OCI-LY1 (cell line): ENCODE data around the gene BCKDK.
A peak's percentile ranks its signal among the peaks of the same experiment; 100 is the strongest.

ENCODE experiments used
- H2AFZ ChIP-seq: fragments of 200-600 bp; sonication (generic), shearing (Covaris generic); 2 replicates; pipeline ENCODE4 v1.6.0; 2014; ENCODE audit warnings: antibody characterized with exemption, mild to moderate bottlenecking, low read length
- H3F3A ChIP-seq: fragments of 200-600 bp; sonication (generic), shearing (Covaris generic); 2 replicates; pipeline ENCODE4 v1.6.0; 2014; ENCODE audit warnings: mild to moderate bottlenecking, antibody characterized with exemption, low read length, moderate library complexity; ENCODE audit not compliant: insufficient read depth
- H3K27ac ChIP-seq: fragments of 200-600 bp; sonication (generic); 2 replicates; pipeline ENCODE4 v1.5.1; 2014; ENCODE audit warnings: low read length, mixed run types, mild to moderate bottlenecking, low read depth; ENCODE audit not compliant: poor library complexity, severe bottlenecking
- H3K27me3 ChIP-seq: fragments of 200-600 bp; sonication (generic); 2 replicates; pipeline ENCODE4 v1.6.0; 2014; ENCODE audit warnings: antibody characterized with exemption, mild to moderate bottlenecking, low read length, moderate library complexity; ENCODE audit not compliant: insufficient read depth
- H3K36me3 ChIP-seq: fragments of 200-600 bp; sonication (generic); 2 replicates; pipeline ENCODE4 v1.6.1; 2014; ENCODE audit warnings: mild to moderate bottlenecking, antibody characterized with exemption, low read length, moderate library complexity, mixed read lengths; ENCODE audit not compliant: insufficient read depth
- H3K4me1 ChIP-seq: fragments of 200-600 bp; sonication (generic); 2 replicates; pipeline ENCODE4 v1.5.1; 2014; ENCODE audit warnings: mild to moderate bottlenecking, low read length, moderate library complexity; ENCODE audit not compliant: insufficient read depth, severe bottlenecking
- H3K4me2 ChIP-seq: fragments of 200-600 bp; sonication (generic), shearing (Covaris generic); 2 replicates; pipeline ENCODE4 v1.6.1; 2014; ENCODE audit warnings: low read length
- H3K4me3 ChIP-seq: fragments of 200-600 bp; sonication (generic); 2 replicates; pipeline ENCODE4 v1.5.1; 2014; ENCODE audit warnings: low read length, low read depth, mild to moderate bottlenecking, mixed read lengths; ENCODE audit not compliant: poor library complexity, severe bottlenecking
- H3K79me2 ChIP-seq: fragments of 200-600 bp; shearing (Covaris generic); 2 replicates; pipeline ENCODE4 v1.6.1; 2016; ENCODE audit warnings: mixed run types, low read length, mixed read lengths; ENCODE audit not compliant: insufficient read depth
- H3K9ac ChIP-seq: fragments of 200-600 bp; sonication (generic), shearing (Covaris generic); 2 replicates; pipeline ENCODE4 v1.6.1; 2014; ENCODE audit warnings: mild to moderate bottlenecking, low read length, mixed read lengths
- H3K9me2 ChIP-seq: fragments of 200-600 bp; sonication (generic), shearing (Covaris generic); 2 replicates; pipeline ENCODE4 v1.6.1; 2014; ENCODE audit warnings: low read depth, mild to moderate bottlenecking, low read length, mixed read lengths
- H3K9me3 ChIP-seq: fragments of 200-600 bp; shearing (Covaris generic); 2 replicates; pipeline ENCODE4 v1.6.1; 2014; ENCODE audit warnings: low read length, mixed read lengths
- H4K20me1 ChIP-seq: fragments of 200-600 bp; sonication (generic), shearing (Covaris generic); 2 replicates; pipeline ENCODE4 v1.6.0; 2016; ENCODE audit warnings: mild to moderate bottlenecking, low read length; ENCODE audit not compliant: insufficient read depth
- EZH2 ChIP-seq: fragments of 200-600 bp; sonication (generic), shearing (Covaris generic); IDR thresholded peaks from 2 replicates; pipeline ENCODE4 v1.8.0; 2017; ENCODE audit warnings: borderline replicate concordance, mixed run types, mild to moderate bottlenecking, antibody characterized with exemption, low read length, moderate library complexity, mixed read lengths
- TF ChIP-seq, protein P1 (sequence below): fragments of 200-600 bp; sonication (generic), shearing (Covaris generic); IDR thresholded peaks from 2 replicates; pipeline ENCODE4 v1.5.1; 2017; ENCODE audit warnings: mild to moderate bottlenecking, antibody characterized with exemption, low read length, moderate library complexity, mixed read lengths

BCKDK gene

DNA sequence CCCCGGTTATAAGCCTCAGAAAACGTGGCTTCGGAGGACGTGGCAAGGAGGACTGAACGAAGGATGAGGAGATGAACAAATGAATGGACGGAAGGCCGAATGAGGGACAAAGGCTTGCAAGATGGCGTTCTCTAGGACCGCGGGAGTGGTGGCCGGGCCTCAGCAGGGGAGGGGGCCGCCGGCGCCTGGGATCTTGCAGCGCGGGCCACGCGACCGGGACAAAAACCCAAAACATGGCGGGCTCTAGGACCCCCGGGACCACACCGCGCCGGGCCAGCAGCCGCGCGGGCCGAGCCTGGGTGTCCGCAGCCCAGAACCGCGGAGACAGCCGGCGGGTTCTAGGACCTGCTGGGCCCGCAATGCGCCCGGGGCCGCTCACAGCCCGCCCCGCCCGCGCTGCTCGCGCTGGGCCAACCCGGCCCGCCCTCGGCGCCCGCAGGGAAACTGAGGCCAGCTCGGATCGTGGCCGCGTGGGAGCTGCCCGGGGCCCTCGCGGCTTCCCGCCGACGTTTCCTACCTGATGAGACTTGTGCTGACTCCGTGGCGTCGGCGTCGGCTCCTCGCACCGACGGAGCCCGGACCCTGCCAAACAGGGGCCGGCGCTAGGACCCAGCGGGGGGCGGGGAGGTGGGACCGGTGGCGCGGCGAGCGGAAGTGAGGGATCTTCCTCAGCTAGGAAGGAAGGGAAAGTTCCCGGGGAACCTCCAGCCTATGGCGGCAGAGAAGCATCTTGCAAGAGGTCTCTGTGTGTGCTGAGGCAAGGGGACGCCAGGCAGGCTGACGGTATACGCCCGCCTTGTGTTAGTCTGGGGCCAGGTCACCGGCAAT, 34.8 kb upstream of the BCKDK start:
- Histone ChIP-seq H3K9me3 (no peaks in the 10 kb centered on the region), H3K4me2 (peak overlapping the region; percentile 83), H3K36me3 (peaks cover 24% of the 10 kb centered on the region), H3K4me3 (peak overlapping the region; percentile 87), H3K9me2 (no peaks in the 10 kb centered on the region), H3F3A (no peaks in the 10 kb centered on the region), H3K79me2 (peaks cover 32% of the 10 kb centered on the region), H3K27ac (peak overlapping the region; percentile 60), H3K9ac (peak overlapping the region; percentile 92), H2AFZ (no peak overlapping the region; the same call in 1 of the 2 replicates), H4K20me1 (no peaks in the 10 kb centered on the region), H3K4me1 (peaks cover 22% of the 10 kb centered on the region), H3K27me3 (no peaks in the 10 kb centered on the region)
- no peak for TF ChIP-seq EZH2
- TF ChIP-seq, protein P1, sequence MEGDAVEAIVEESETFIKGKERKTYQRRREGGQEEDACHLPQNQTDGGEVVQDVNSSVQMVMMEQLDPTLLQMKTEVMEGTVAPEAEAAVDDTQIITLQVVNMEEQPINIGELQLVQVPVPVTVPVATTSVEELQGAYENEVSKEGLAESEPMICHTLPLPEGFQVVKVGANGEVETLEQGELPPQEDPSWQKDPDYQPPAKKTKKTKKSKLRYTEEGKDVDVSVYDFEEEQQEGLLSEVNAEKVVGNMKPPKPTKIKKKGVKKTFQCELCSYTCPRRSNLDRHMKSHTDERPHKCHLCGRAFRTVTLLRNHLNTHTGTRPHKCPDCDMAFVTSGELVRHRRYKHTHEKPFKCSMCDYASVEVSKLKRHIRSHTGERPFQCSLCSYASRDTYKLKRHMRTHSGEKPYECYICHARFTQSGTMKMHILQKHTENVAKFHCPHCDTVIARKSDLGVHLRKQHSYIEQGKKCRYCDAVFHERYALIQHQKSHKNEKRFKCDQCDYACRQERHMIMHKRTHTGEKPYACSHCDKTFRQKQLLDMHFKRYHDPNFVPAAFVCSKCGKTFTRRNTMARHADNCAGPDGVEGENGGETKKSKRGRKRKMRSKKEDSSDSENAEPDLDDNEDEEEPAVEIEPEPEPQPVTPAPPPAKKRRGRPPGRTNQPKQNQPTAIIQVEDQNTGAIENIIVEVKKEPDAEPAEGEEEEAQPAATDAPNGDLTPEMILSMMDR, result no peak

DNA sequence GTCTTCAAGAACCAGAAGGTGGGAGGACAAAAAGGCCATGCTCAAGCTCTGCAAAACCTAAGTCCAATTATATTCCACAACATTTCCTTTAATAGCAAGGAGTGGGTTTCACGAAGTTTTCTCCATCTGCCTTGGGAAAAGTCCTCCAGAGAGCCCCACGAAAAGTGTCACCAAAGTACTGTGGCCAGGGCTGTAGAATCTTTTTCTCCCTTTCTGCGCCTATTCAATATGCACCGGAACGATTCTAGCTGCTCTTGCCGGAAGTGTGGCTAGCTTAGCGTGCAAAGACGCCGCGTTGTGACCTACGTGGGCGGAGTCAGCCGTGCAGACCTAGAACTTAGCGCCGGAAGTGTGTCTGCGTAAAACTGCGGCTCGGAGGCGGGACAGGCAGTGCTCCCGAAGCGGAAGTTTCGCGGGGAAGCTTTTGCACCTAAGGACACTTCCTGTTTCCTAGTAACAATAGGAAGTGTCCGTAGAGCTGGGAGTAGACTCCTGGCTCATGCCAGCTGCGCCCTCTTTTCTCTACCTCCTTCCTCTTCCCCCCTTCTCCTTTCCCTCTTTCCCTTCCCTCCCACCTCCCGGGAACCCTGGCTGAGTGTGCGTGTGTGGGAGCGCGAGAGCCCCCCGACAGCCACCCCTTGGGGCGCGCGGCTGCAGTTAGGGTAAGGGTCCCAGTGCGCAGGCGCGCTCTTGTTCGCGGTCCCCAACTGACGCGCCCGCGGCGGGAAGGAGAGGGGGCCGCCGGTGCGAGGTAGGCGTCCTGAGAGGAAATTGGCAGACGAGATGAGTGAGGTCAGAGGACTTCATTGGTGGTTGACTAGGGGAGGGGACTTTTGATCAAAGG, 34.0 kb upstream of the BCKDK start, which contains the start of the genes ZNF646 and ZNF668:
TSS of gene ZNF646 (plus strand) at position 453 of the 844 bp plus-strand sequence. CDS start 1,903 bp downstream, outside the sequence.
TSS of gene ZNF668 (minus strand) at position 271 of the 844 bp plus-strand sequence. CDS start 9,781 bp downstream, outside the sequence.
- no peaks in the 10 kb centered on the region for H3K27me3 ChIP-seq
- no peaks in the 10 kb centered on the region for H3F3A ChIP-seq
- no peak for TF ChIP-seq EZH2
- TF ChIP-seq, protein P1, result no peak
- peaks cover 22% of the 10 kb centered on the region for H3K4me1 ChIP-seq
- H3K4me3 ChIP-seq, result peak within 1 kb of the TSS; percentile 87
- no peak within 1 kb of the TSS; the same call in 1 of the 2 replicates for H2AFZ ChIP-seq
- peak within 1 kb of the TSS; percentile 92 for H3K9ac ChIP-seq
- no peaks in the 10 kb centered on the region for H3K9me2 ChIP-seq
- peaks cover 33% of the 10 kb centered on the region for H3K36me3 ChIP-seq
- H3K27ac ChIP-seq, result peak within 1 kb of the TSS; percentile 61
- no peaks in the 10 kb centered on the region for H3K9me3 ChIP-seq
- H4K20me1 ChIP-seq, result no peaks in the 10 kb centered on the region
- H3K79me2 ChIP-seq, result peaks cover 26% of the 10 kb centered on the region
- peak within 1 kb of the TSS; percentile 91 for H3K4me2 ChIP-seq

DNA sequence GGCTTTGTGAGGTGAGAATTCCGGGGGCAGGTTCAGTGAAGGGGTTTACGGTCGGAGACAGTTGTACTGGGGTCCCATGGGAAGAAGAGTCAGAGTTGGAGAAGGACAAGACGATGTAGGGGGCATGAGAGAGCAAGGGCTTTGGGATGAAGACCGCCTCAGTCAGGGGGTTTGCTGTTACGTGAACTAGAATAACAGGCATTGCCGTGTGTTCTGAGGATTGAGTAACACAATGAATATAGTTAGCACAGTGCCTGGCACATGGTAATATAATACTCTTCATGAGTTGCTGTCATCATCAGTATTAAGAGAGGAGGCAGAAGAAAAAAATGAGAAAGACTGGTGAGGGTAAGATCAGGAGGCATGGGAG, 33.4 kb upstream of the BCKDK start:
- Histone ChIP-seq H3K27me3 (no peaks in the 10 kb centered on the region), H3K4me3 (peak overlapping the region; percentile 87), H3K4me1 (peaks cover 22% of the 10 kb centered on the region), H3K36me3 (peaks cover 39% of the 10 kb centered on the region), H3K27ac (peak overlapping the region; percentile 61), H3K79me2 (peaks cover 24% of the 10 kb centered on the region), H3K4me2 (peak overlapping the region; percentile 91), H4K20me1 (no peaks in the 10 kb centered on the region), H3K9ac (peak overlapping the region; percentile 85), H3K9me2 (no peaks in the 10 kb centered on the region), H3K9me3 (no peaks in the 10 kb centered on the region), H3F3A (no peaks in the 10 kb centered on the region), H2AFZ (no peak overlapping the region)
- no peak for TF ChIP-seq EZH2
- TF ChIP-seq, protein P1, result peak; percentile 15; the same call in 1 of the 2 replicates
